Measurements from ENCODE around the gene FNDC1. TPM values are rescaled to one million over a fixed set of nuclear protein-coding genes. Genes with fewer than 3 reads are reported as not detected.

The FNDC1 gene
- total and polyA plus RNA-seq, 9 donors = 0.08 to 7.3 (median 1.1) TPM

- no peak overlapping the region for H3K4me3 ChIP-seq
- no peaks in the 10 kb centered on the region for H3K36me3 ChIP-seq
- peaks cover 4% of the 10 kb centered on the region for H3K4me1 ChIP-seq (ENCODE audit: insufficient read depth)
- peak in 4 of 5 donors; percentile 33 to 62 (median 39) for DNase-seq
- WGBS, 3 donors = 33 to 35% (median 35%) methylated on average over 9 of the region's 9 CpGs
- no peak overlapping the region for H3K27ac ChIP-seq
- TF ChIP-seq POLR2A (IDR thresholded peaks at IDR 0.05) (no peak), CTCF (IDR thresholded peaks at IDR 0.05) (peak in 2 of 3 donors; percentile 49 to 57), EP300 (IDR thresholded peaks at IDR 0.05) (no peak)
- H3K27me3 ChIP-seq = no peaks in the 10 kb centered on the region
- no peaks in the 10 kb centered on the region for H3K9me3 ChIP-seq
- intact Hi-C loops (cut with DNase I) = loop anchor here in 1 of 4 donors (5.0 to 10.0 kb wide), 3 partner anchors 120 to 430 kb away; no protein-coding TSS in a partner anchor
These were observed 34.4 kb upstream of the FNDC1 start for GRCh38 chr6:159134701-159135364.

DNA sequence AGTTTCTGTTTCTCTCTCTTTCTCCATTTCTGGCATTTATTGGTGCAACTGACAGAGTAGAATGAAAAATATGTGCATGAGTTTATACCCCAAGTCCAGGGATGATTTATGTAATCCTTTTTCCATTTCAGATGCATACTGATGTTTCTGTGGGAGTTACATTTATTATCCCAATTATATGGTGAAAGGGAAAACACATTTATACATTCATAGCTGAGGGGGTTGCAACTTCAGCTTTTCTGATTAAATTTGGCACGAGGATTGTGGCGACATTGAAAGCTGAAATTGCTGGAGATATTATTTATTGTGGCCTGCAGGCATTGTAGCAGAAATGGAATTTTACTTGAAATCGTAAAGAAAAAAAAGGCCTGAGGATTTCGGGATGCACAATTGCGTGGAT is 31.5 kb upstream of the FNDC1 start:
- H3K27me3 ChIP-seq = no peaks in the 10 kb centered on the region
- H3K27ac ChIP-seq = no peak overlapping the region
- TF ChIP-seq POLR2A (IDR thresholded peaks at IDR 0.05) = no peak
- TF ChIP-seq CTCF (IDR thresholded peaks at IDR 0.05) = no peak
- TF ChIP-seq EP300 (IDR thresholded peaks at IDR 0.05) = no peak
- H3K4me3 ChIP-seq = no peak overlapping the region
- no peaks in the 10 kb centered on the region for H3K9me3 ChIP-seq
- H3K36me3 ChIP-seq = no peaks in the 10 kb centered on the region
- peaks cover under 1% of the 10 kb centered on the region for H3K4me1 ChIP-seq (ENCODE audit: insufficient read depth)
- WGBS, 3 donors = 26 to 50% (median 45%) methylated on average over 5 of the region's 5 CpGs
- intact Hi-C loops (cut with DNase I) = loop anchor here in 1 of 4 donors (10.0 kb wide), 2 partner anchors 123 to 433 kb away; no protein-coding TSS in a partner anchor
- no peak for DNase-seq

DNA sequence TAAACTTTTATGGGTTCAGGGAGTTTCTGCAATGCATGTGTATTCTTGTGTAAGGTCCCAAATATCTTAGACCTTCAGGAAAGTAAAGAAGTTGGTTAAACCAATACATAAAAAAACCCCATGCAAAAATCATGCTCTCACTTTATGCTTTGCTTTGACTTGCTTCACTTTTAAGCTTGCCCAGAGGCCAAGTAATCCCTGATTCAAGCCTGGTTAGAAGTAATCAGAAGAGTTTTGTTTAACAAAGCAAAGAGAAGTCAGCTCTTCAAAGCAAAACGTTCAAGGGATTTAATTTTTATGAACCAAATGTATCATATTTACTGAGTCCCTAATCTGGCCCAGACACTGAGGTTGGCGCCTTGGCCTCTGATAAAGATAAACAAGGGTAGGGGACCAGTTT is 26.7 kb upstream of the FNDC1 start:
- intact Hi-C loops (cut with DNase I) = no loop called here
- TF ChIP-seq POLR2A (IDR thresholded peaks at IDR 0.05) = no peak
- no peak for TF ChIP-seq CTCF (IDR thresholded peaks at IDR 0.05)
- no peak for TF ChIP-seq EP300 (IDR thresholded peaks at IDR 0.05)
- H3K4me1 ChIP-seq (ENCODE audit: insufficient read depth) = no peaks in the 10 kb centered on the region
- no peaks in the 10 kb centered on the region for H3K27me3 ChIP-seq
- DNase-seq = no peak
- no peak overlapping the region for H3K27ac ChIP-seq
- H3K4me3 ChIP-seq = no peak overlapping the region
- H3K36me3 ChIP-seq = no peaks in the 10 kb centered on the region
- 59 to 78% (median 59%) methylated on average over 2 of the region's 2 CpGs for WGBS, 3 donors
- H3K9me3 ChIP-seq = no peaks in the 10 kb centered on the region

GRCh38 chr6:159148641-159149040 is 20.6 kb upstream of the FNDC1 start:
- no peaks in the 10 kb centered on the region for H3K36me3 ChIP-seq
- intact Hi-C loops (cut with DNase I) = no loop called here
- no peaks in the 10 kb centered on the region for H3K9me3 ChIP-seq
- no peak for TF ChIP-seq POLR2A (IDR thresholded peaks at IDR 0.05)
- TF ChIP-seq EP300 (IDR thresholded peaks at IDR 0.05) = no peak
- no peak for TF ChIP-seq CTCF (IDR thresholded peaks at IDR 0.05)
- 69 to 80% (median 77%) methylated on average over 6 of the region's 6 CpGs for WGBS, 3 donors
- no peak overlapping the region for H3K4me3 ChIP-seq
- H3K4me1 ChIP-seq (ENCODE audit: insufficient read depth) = no peaks in the 10 kb centered on the region
- no peak overlapping the region for H3K27ac ChIP-seq
- H3K27me3 ChIP-seq = no peaks in the 10 kb centered on the region
- no peak for DNase-seq

Measured in ovary (tissue), 9 donors.